Nephron (organoid): ENCODE measurements around the gene EXTL2.
"Not testable (repeated sequence)": the region's sequence is repeated elsewhere in the genome, so short reads cannot be mapped to it uniquely, and the experiment has no call there.

Source experiments
- H3K27ac Mint-ChIP-seq, 3 experiments: 2 replicates each; pipeline ENCODE4 v1.8.0; 2020; ENCODE audit warnings: mixed read lengths in 3 of 3, mild to moderate bottlenecking in 2 of 3, moderate library complexity in 1 of 3
- H3K27me3 Mint-ChIP-seq: 2 replicates; pipeline ENCODE4 v1.8.0; 2021; ENCODE audit warnings: low read depth, mild to moderate bottlenecking, moderate library complexity, mixed read lengths
- H3K36me3 Mint-ChIP-seq: 2 replicates; pipeline ENCODE4 v1.8.0; 2020; ENCODE audit warnings: low read depth, mixed read lengths
- H3K4me1 Mint-ChIP-seq: 2 replicates; pipeline ENCODE4 v1.8.0; 2020; ENCODE audit warnings: mixed read lengths
- H3K4me3 Mint-ChIP-seq, 3 experiments: 2 replicates each; pipeline ENCODE4 v1.8.0; 2020; ENCODE audit warnings: mild to moderate bottlenecking in 3 of 3, mixed read lengths in 3 of 3, moderate library complexity in 2 of 3
- H3K9me3 Mint-ChIP-seq: 2 replicates; pipeline ENCODE4 v1.8.0; 2020; ENCODE audit warnings: mixed read lengths
- CTCF ChIP-seq, 3 experiments: fragments of 200-600 bp; sonication (generic); IDR thresholded peaks; one replicate each; pipeline ENCODE4 v1.5.0; 2021; ENCODE audit warnings: antibody characterized with exemption in 3 of 3; ENCODE audit not compliant: unreplicated experiment in 3 of 3

Gene EXTL2

GRCh38 chr1:100847361-100848082 is 47.1 kb downstream of the EXTL2 start:
- no peaks in the 10 kb centered on the region for H3K36me3 Mint-ChIP-seq
- peak overlapping the region in 1 of 3 experiments; percentile 31 for H3K27ac Mint-ChIP-seq
- peak overlapping the region in 1 of 3 experiments; percentile 41 for H3K4me3 Mint-ChIP-seq
- H3K4me1 Mint-ChIP-seq, result no peaks in the 10 kb centered on the region
- H3K27me3 Mint-ChIP-seq, result no peaks in the 10 kb centered on the region
- no peak for TF ChIP-seq CTCF (IDR thresholded peaks at IDR 0.05; ENCODE audit: unreplicated experiment in 3 of 3)
- peaks cover 16% of the 10 kb centered on the region for H3K9me3 Mint-ChIP-seq

GRCh38 chr1:100843160-100843559 is 51.5 kb downstream of the EXTL2 start:
- not testable (repeated sequence) for H3K27ac Mint-ChIP-seq, H3K36me3 Mint-ChIP-seq, H3K4me1 Mint-ChIP-seq, H3K4me3 Mint-ChIP-seq, H3K27me3 Mint-ChIP-seq
- H3K9me3 Mint-ChIP-seq, result peaks cover 37% of the 10 kb centered on the region

GRCh38 chr1:100835866-100836842 is 58.5 kb downstream of the EXTL2 start:
- peaks cover 7% of the 10 kb centered on the region for H3K9me3 Mint-ChIP-seq
- H3K36me3 Mint-ChIP-seq, result no peaks in the 10 kb centered on the region
- no peaks in the 10 kb centered on the region for H3K4me1 Mint-ChIP-seq
- TF ChIP-seq CTCF (IDR thresholded peaks at IDR 0.05; ENCODE audit: unreplicated experiment in 3 of 3), result no peak
- peaks cover 4% of the 10 kb centered on the region for H3K27me3 Mint-ChIP-seq
- no peak overlapping the region for H3K27ac Mint-ChIP-seq
- no peak overlapping the region for H3K4me3 Mint-ChIP-seq

- H3K36me3 Mint-ChIP-seq, result no peaks in the 10 kb centered on the region
- no peak overlapping the region for H3K4me3 Mint-ChIP-seq
- peak in 1 of 3 experiments; percentile 8 for TF ChIP-seq CTCF (IDR thresholded peaks at IDR 0.05; ENCODE audit: unreplicated experiment in 3 of 3)
- H3K4me1 Mint-ChIP-seq, result no peaks in the 10 kb centered on the region
- peaks cover 4% of the 10 kb centered on the region for H3K27me3 Mint-ChIP-seq
- no peak overlapping the region for H3K27ac Mint-ChIP-seq
- H3K9me3 Mint-ChIP-seq, result peaks cover 2% of the 10 kb centered on the region
These were observed 59.6 kb downstream of the EXTL2 start for GRCh38 chr1:100834777-100835660.

GRCh38 chr1:100832694-100833428 is 61.8 kb downstream of the EXTL2 start:
- TF ChIP-seq CTCF (IDR thresholded peaks at IDR 0.05; ENCODE audit: unreplicated experiment in 3 of 3), result no peak
- no peak overlapping the region for H3K27ac Mint-ChIP-seq
- H3K4me3 Mint-ChIP-seq, result no peak overlapping the region
- H3K4me1 Mint-ChIP-seq, result no peaks in the 10 kb centered on the region
- H3K36me3 Mint-ChIP-seq, result no peaks in the 10 kb centered on the region
- peaks cover 7% of the 10 kb centered on the region for H3K9me3 Mint-ChIP-seq
- H3K27me3 Mint-ChIP-seq, result peaks cover 4% of the 10 kb centered on the region

GRCh38 chr1:100825666-100826065 is 69.0 kb downstream of the EXTL2 start:
- H3K4me1 Mint-ChIP-seq, H3K4me3 Mint-ChIP-seq, H3K27me3 Mint-ChIP-seq, H3K27ac Mint-ChIP-seq, H3K36me3 Mint-ChIP-seq: not testable (repeated sequence)
- H3K9me3 Mint-ChIP-seq, result peaks cover 41% of the 10 kb centered on the region
